HepG2 (cell line): Measurements from ENCODE around the gene ALG8. TPM values are rescaled to one million over a fixed set of nuclear protein-coding genes. Genes with fewer than 3 reads are reported as not detected.

Experiments
- CERS6 ChIP-seq: sonication (generic); formaldehyde crosslinking; IDR thresholded peaks from 2 replicates; pipeline ENCODE4 v1.5.0; 2020; ENCODE audit warnings: missing genetic modification reagents
- IRF1 ChIP-seq: sonication (generic); formaldehyde crosslinking; IDR thresholded peaks from 2 replicates; pipeline ENCODE4 v1.4.0; 2020; ENCODE audit warnings: low read depth, mild to moderate bottlenecking, missing genetic modification reagents
- NCOA2 ChIP-seq: sonication (generic); formaldehyde crosslinking; IDR thresholded peaks from 2 replicates; pipeline ENCODE4 v1.8.0; 2022; ENCODE audit warnings: inconsistent platforms
- ZBTB40 ChIP-seq, 2 experiments: fragments of 450-650 bp in 1 of 2; sonication (generic) in 1 of 2; formaldehyde crosslinking in 1 of 2; IDR thresholded peaks; 2 replicates each; pipeline versions ENCODE4 v1.6.1 to v1.8.0; 2016 to 2022; ENCODE audit warnings: antibody characterized with exemption in 1 of 2, mild to moderate bottlenecking in 1 of 2, missing genetic modification reagents in 1 of 2
- polyA plus RNA-seq, 8 experiments: library from polyadenylated mRNA; depleted of rRNA in 3 of 8; stranded (reverse) in 7 of 8; unstranded in 1 of 8; fragments of >200 nt; fragmentation: Illumina TruSeq in 4 of 8; extraction: Trizol in 4 of 8; gene quantifications; 2 replicates each; pipeline versions ENCODE4 v1.2.1 to v1.2.3, GENCODE V29; 2011 to 2016; ENCODE audit warnings: low read depth in 4 of 8, missing spikeins in 1 of 8, mixed read lengths in 1 of 8; ENCODE audit not compliant: insufficient read depth in 1 of 8
- total RNA-seq, 5 experiments: library from RNA; depleted of rRNA; stranded (reverse); fragments of >200 nt; fragmentation: Illumina TruSeq; extraction: Trizol; gene quantifications; 2 replicates each; pipeline ENCODE4 v1.2.3, GENCODE V29; 2016; ENCODE audit warnings: low read depth in 1 of 5

The ALG8 gene
- total and polyA plus RNA-seq, 2 of the 13 experiments (the other 11 are each of a cell fraction or from before 2014, with no cell fraction given): 75.8 to 88.0 TPM

- TF ChIP-seq ZBTB40 (IDR thresholded peaks at IDR 0.05) (no peak), ZBTB40 (CRISPR knock-in tag; IDR thresholded peaks at IDR 0.05) (no peak), CERS6 (no peak), IRF1 (CRISPR knock-in tag) (no peak), NCOA2 (CRISPR knock-in tag) (peak; percentile 74)
Measured at GRCh38 chr11:78170874-78171549, 31.6 kb upstream of the ALG8 start (continued).
